CD4-positive, alpha-beta T cell (primary cell): ENCODE data around the gene COA8. TPM values are rescaled to one million over a fixed set of nuclear protein-coding genes. Genes with fewer than 3 reads are reported as not detected.

Experiments used
- ATAC-seq: fragments of 200-7000 bp; cut with Tn5 transposase; one replicate; pipeline ENCODE4 v1.10.0; 2022; ENCODE audit warnings: mild to moderate bottlenecking; ENCODE audit not compliant: poor library complexity
- CTCF ChIA-PET: fragments of 350-600 bp; sonication (Branson Sonifier 250); formaldehyde crosslinking; loops from one replicate; lab custom pipeline; 2021; ENCODE audit warnings: antibody characterized with exemption, inconsistent platforms; lab: Charles Lee
- POLR2A ChIA-PET: fragments of 350-600 bp; sonication (Branson Sonifier 250); formaldehyde crosslinking; loops from one replicate; lab custom pipeline; 2021; ENCODE audit warnings: antibody characterized with exemption, inconsistent platforms; lab: Charles Lee
- DNase-seq, 14 experiments: peaks; one replicate each; pipeline ENCODE4 v3.0.0-alpha.2; 2013 to 2020; ENCODE audit warnings: mixed read lengths in 2 of 14
- H3K27ac ChIP-seq, 2 donors: one replicate each; pipeline versions ENCODE4 v1.5.1 to v1.7.0; 2013; ENCODE audit warnings: low read length in 2 of 2, low read depth in 1 of 2, mild to moderate bottlenecking in 1 of 2
- H3K27me3 ChIP-seq, 2 experiments: 1 replicate in 1 of 2; 2 replicates in 1 of 2; pipeline versions ENCODE4 v1.6.1 to v1.7.0; 2013; ENCODE audit warnings: low read length in 2 of 2, control low read depth in 1 of 2, mild to moderate bottlenecking in 1 of 2, moderate library complexity in 1 of 2; ENCODE audit not compliant: insufficient read depth in 2 of 2, control insufficient read depth in 1 of 2
- H3K36me3 ChIP-seq: one replicate; pipeline ENCODE4 v1.6.1; 2013; ENCODE audit warnings: low read length, control low read depth; ENCODE audit not compliant: insufficient read depth
- H3K4me1 ChIP-seq: one replicate; pipeline ENCODE4 v1.6.1; 2013; ENCODE audit warnings: low read length, control low read depth; ENCODE audit not compliant: insufficient read depth
- H3K4me3 ChIP-seq: one replicate; pipeline ENCODE4 v1.5.1; 2013; ENCODE audit warnings: mild to moderate bottlenecking, low read length, moderate library complexity
- H3K9me3 ChIP-seq, 2 experiments: 1 replicate in 1 of 2; 2 replicates in 1 of 2; pipeline versions ENCODE4 v1.6.1 to v1.7.0; 2013; ENCODE audit warnings: low read length in 2 of 2, mild to moderate bottlenecking in 2 of 2, control low read depth in 1 of 2, moderate library complexity in 1 of 2; ENCODE audit not compliant: control insufficient read depth in 1 of 2, insufficient read depth in 1 of 2
- H3K27ac Mint-ChIP-seq: one replicate; pipeline ENCODE4 v1.8.0; 2020; ENCODE audit warnings: mixed read lengths
- H3K27me3 Mint-ChIP-seq: one replicate; pipeline ENCODE4 v1.8.0; 2021; ENCODE audit warnings: mixed read lengths
- H3K36me3 Mint-ChIP-seq: one replicate; pipeline ENCODE4 v1.8.0; 2021; ENCODE audit warnings: low read depth, mixed read lengths
- H3K4me1 Mint-ChIP-seq: one replicate; pipeline ENCODE4 v1.8.0; 2021; ENCODE audit warnings: low read depth, mixed read lengths
- H3K4me3 Mint-ChIP-seq: one replicate; pipeline ENCODE4 v1.8.0; 2020; ENCODE audit warnings: mild to moderate bottlenecking, mixed read lengths
- H3K9me3 Mint-ChIP-seq: one replicate; pipeline ENCODE4 v1.8.0; 2020; ENCODE audit warnings: mixed read lengths
- CTCF ChIP-seq: fragments of 200-600 bp; IDR thresholded peaks from one replicate; pipeline ENCODE4 v1.8.0; 2022; ENCODE audit warnings: antibody characterized with exemption, mild to moderate bottlenecking
- intact Hi-C, 2 experiments: fragments of 100-400 bp; cut with DNase I in 1 of 2; cut with micrococcal nuclease in 1 of 2; formaldehyde crosslinking; loops; one replicate each; pipeline versions ENCODE4 v1.15.1 to v1.9.0; 2023 to 2025; cut with DNase I, micrococcal nuclease
- total RNA-seq, 174 experiments: library from RNA in 2 of 174; stranded (reverse) in 2 of 174; gene quantifications; one replicate each; pipeline ENCODE4 v1.2.3 and lab custom pipeline; 2021 to 2026

Gene COA8
- total RNA-seq, 2 experiments from 2014 or later = 9.1 to 10.7 TPM

- ChIA-PET POLR2A (interaction anchor here (1.8 kb wide), 1 partner anchor 157 kb away, joined by 6 read pairs; the partner anchor contains the start of genes XRCC3 and ZFYVE21), CTCF (interaction anchor here (0.8 to 1.4 kb wide), 3 partner anchors 37 to 40 kb away, joined by 3 read pairs; no protein-coding TSS in a partner anchor)
- Histone ChIP-seq H3K36me3 (peaks cover 34% of the 10 kb centered on the region), H3K27me3 (no peaks in the 10 kb centered on the region), H3K9me3 (no peaks in the 10 kb centered on the region), H3K27ac (no peak overlapping the region), H3K4me3 (no peak overlapping the region), H3K4me1 (peaks cover 44% of the 10 kb centered on the region)
- H3K4me3 Mint-ChIP-seq = peak overlapping the region; percentile 71
- DNase-seq = no peak
- intact Hi-C loops = no loop called here
- no peaks in the 10 kb centered on the region for H3K27me3 Mint-ChIP-seq
- H3K27ac Mint-ChIP-seq = no peak overlapping the region
- no peak for ATAC-seq
- no peak for TF ChIP-seq CTCF
- peaks cover 62% of the 10 kb centered on the region for H3K4me1 Mint-ChIP-seq
- H3K9me3 Mint-ChIP-seq = no peaks in the 10 kb centered on the region
- H3K36me3 Mint-ChIP-seq = peaks cover 61% of the 10 kb centered on the region
These were observed 4.5 kb upstream of the COA8 start for GRCh38 chr14:103558071-103558882.

- H3K27me3 ChIP-seq = no peaks in the 10 kb centered on the region
- peaks cover 59% of the 10 kb centered on the region for H3K4me1 ChIP-seq
- CTCF ChIA-PET = no interaction called here
- Mint-ChIP-seq H3K27me3 (no peaks in the 10 kb centered on the region), H3K27ac (peak overlapping the region; percentile 66), H3K4me1 (peaks cover 70% of the 10 kb centered on the region), H3K4me3 (peak overlapping the region; percentile 96), H3K36me3 (peaks cover 58% of the 10 kb centered on the region), H3K9me3 (no peaks in the 10 kb centered on the region)
- no peak overlapping the region for H3K27ac ChIP-seq
- intact Hi-C loops = loop anchor here (5.0 to 10.0 kb wide), 5 partner anchors 32 to 1195 kb away; partner anchors contain the start of genes CINP (in 1 of the 2), MARK3 (in 1 of the 2), TECPR2 (in 1 of the 2) and TRMT61A (in 1 of the 2)
- peaks cover 33% of the 10 kb centered on the region for H3K36me3 ChIP-seq
- no peaks in the 10 kb centered on the region for H3K9me3 ChIP-seq
- TF ChIP-seq CTCF = no peak
- ATAC-seq = no peak
- DNase-seq = no peak
- H3K4me3 ChIP-seq = no peak overlapping the region
- POLR2A ChIA-PET = interaction anchor here (1.5 kb wide), 1 partner anchor 31 kb away, joined by 3 read pairs; no protein-coding TSS in a partner anchor
These were observed 3.0 kb upstream of the COA8 start for GRCh38 chr14:103559766-103560165.

- POLR2A ChIA-PET = interaction anchor here (1.5 to 2.4 kb wide), 2 partner anchors 31 to 32 kb away, joined by 3 to 17 read pairs; partner anchors contain the start of gene TRMT61A
- Histone ChIP-seq H3K4me1 (peaks cover 62% of the 10 kb centered on the region), H3K27ac (no peak overlapping the region), H3K36me3 (peaks cover 28% of the 10 kb centered on the region), H3K4me3 (no peak overlapping the region), H3K27me3 (no peaks in the 10 kb centered on the region), H3K9me3 (no peaks in the 10 kb centered on the region)
- peaks cover 65% of the 10 kb centered on the region for H3K4me1 Mint-ChIP-seq
- DNase-seq = no peak
- no peaks in the 10 kb centered on the region for H3K9me3 Mint-ChIP-seq
- peak overlapping the region; percentile 96 for H3K4me3 Mint-ChIP-seq
- TF ChIP-seq CTCF = no peak
- CTCF ChIA-PET = interaction anchor here (1.0 to 2.1 kb wide), 3 partner anchors 11 to 60 kb away, joined by 3 to 7 read pairs (median 7); no protein-coding TSS in a partner anchor
- H3K27ac Mint-ChIP-seq = peak overlapping the region; percentile 94
- no peaks in the 10 kb centered on the region for H3K27me3 Mint-ChIP-seq
- ATAC-seq = no peak
- H3K36me3 Mint-ChIP-seq = peaks cover 55% of the 10 kb centered on the region
- intact Hi-C loops = loop anchor here (5.0 to 10.0 kb wide), 5 partner anchors 33 to 1196 kb away; partner anchors contain the start of genes CINP (in 1 of the 2), MARK3 (in 1 of the 2), TECPR2 (in 1 of the 2) and TRMT61A (in 1 of the 2)
These were observed 2.1 kb upstream of the COA8 start for GRCh38 chr14:103560691-103561090.
